Cardiac muscle cell (in vitro differentiated cells and primary cell): ENCODE data around the gene CREB5. TPM values are rescaled to one million over a fixed set of nuclear protein-coding genes. Genes with fewer than 3 reads are reported as not detected.

Source experiments
- DNase-seq, 2 donors: peaks; one replicate each; pipeline versions ENCODE4 v3.0.0 to v3.0.0-alpha.2; 2010 to 2017; ENCODE audit warnings: low read depth in 1 of 2, low spot score in 1 of 2
- H3K27ac ChIP-seq: fragments of 200-600 bp; sonication (generic); 2 replicates; pipeline ENCODE4 v1.5.1; 2016
- H3K27me3 ChIP-seq: fragments of 200-600 bp; sonication (generic); 2 replicates; pipeline ENCODE4 v1.6.0; 2016; ENCODE audit warnings: control low read depth
- H3K36me3 ChIP-seq: fragments of 200-600 bp; sonication (generic); 2 replicates; pipeline ENCODE4 v1.5.1; 2016; ENCODE audit warnings: control low read depth
- H3K4me1 ChIP-seq: fragments of 200-600 bp; sonication (generic); 2 replicates; pipeline ENCODE4 v1.8.1; 2017; ENCODE audit warnings: low read depth, mild to moderate bottlenecking, mixed run types
- H3K4me3 ChIP-seq: fragments of 200-600 bp; sonication (generic); 2 replicates; pipeline ENCODE4 v1.5.1; 2016; ENCODE audit warnings: mild to moderate bottlenecking
- H3K9me3 ChIP-seq: fragments of 200-600 bp; sonication (generic); 2 replicates; pipeline ENCODE4 v1.5.1; 2017; ENCODE audit warnings: low read depth, mild to moderate bottlenecking, control low read depth
- CTCF ChIP-seq: IDR thresholded peaks from 2 replicates; pipeline ENCODE4 v1.5.1; 2012; ENCODE audit warnings: low read depth, mild to moderate bottlenecking, low read length
- polyA plus RNA-seq: library from polyadenylated mRNA; unstranded; fragments of >200 nt; fragmentation: Nextera tagmentation; extraction: Ambion mirVana; gene quantifications from 2 replicates; pipeline ENCODE4 v1.2.1, GENCODE V29; 2016
- total RNA-seq: library from RNA; depleted of rRNA; stranded (reverse); fragments of >200 nt; gene quantifications from 2 replicates; pipeline ENCODE4 v1.2.3, GENCODE V29; 2016

CREB5 gene
- total and polyA plus RNA-seq, 2 experiments from 2014 or later = 4.6 TPM

GRCh38 chr7:28688651-28689050 is 276.3 kb downstream of the CREB5 start:
- no peaks in the 10 kb centered on the region for H3K27me3 ChIP-seq
- H3K9me3 ChIP-seq = no peaks in the 10 kb centered on the region
- H3K27ac ChIP-seq = no peak overlapping the region
- no peaks in the 10 kb centered on the region for H3K36me3 ChIP-seq
- TF ChIP-seq CTCF = no peak
- no peak overlapping the region for H3K4me3 ChIP-seq
- peaks cover 4% of the 10 kb centered on the region for H3K4me1 ChIP-seq
- DNase-seq = peak in 1 of 2 donors; percentile 60

- TF ChIP-seq CTCF = no peak
- H3K27ac ChIP-seq = no peak overlapping the region
- peaks cover 8% of the 10 kb centered on the region for H3K4me1 ChIP-seq
- H3K27me3 ChIP-seq = no peaks in the 10 kb centered on the region
- no peak overlapping the region for H3K4me3 ChIP-seq
- no peaks in the 10 kb centered on the region for H3K36me3 ChIP-seq
- no peaks in the 10 kb centered on the region for H3K9me3 ChIP-seq
- peak in 1 of 2 donors; percentile 34 for DNase-seq
Measured at GRCh38 chr7:28695300-28696295, 283.3 kb downstream of the CREB5 start.

- Histone ChIP-seq H3K27ac (no peak overlapping the region), H3K4me3 (no peak overlapping the region), H3K36me3 (no peaks in the 10 kb centered on the region), H3K4me1 (peaks cover 20% of the 10 kb centered on the region), H3K27me3 (no peaks in the 10 kb centered on the region), H3K9me3 (no peaks in the 10 kb centered on the region)
- TF ChIP-seq CTCF = no peak
- no peak for DNase-seq
Measured at GRCh38 chr7:28697913-28698563, 285.7 kb downstream of the CREB5 start.

GRCh38 chr7:28698840-28699239 is 286.5 kb downstream of the CREB5 start:
- Histone ChIP-seq H3K36me3 (no peaks in the 10 kb centered on the region), H3K27me3 (no peaks in the 10 kb centered on the region), H3K4me3 (no peak overlapping the region), H3K4me1 (peaks cover 20% of the 10 kb centered on the region), H3K9me3 (no peaks in the 10 kb centered on the region), H3K27ac (no peak overlapping the region)
- no peak for TF ChIP-seq CTCF
- no peak for DNase-seq

GRCh38 chr7:28700096-28700495 is 287.8 kb downstream of the CREB5 start:
- H3K27ac ChIP-seq = peak overlapping the region; percentile 94

More at GRCh38 chr7:28700096-28700495, 287.8 kb downstream of the CREB5 start:
- H3K4me1 ChIP-seq = peaks cover 20% of the 10 kb centered on the region
- no peak overlapping the region for H3K4me3 ChIP-seq
- no peaks in the 10 kb centered on the region for H3K9me3 ChIP-seq
- no peak for TF ChIP-seq CTCF
- H3K27me3 ChIP-seq = no peaks in the 10 kb centered on the region
- no peak for DNase-seq
- no peaks in the 10 kb centered on the region for H3K36me3 ChIP-seq
